Iris pigment epithelial cell (primary cell): ENCODE results near the gene NSG2.

Experiments
- DNase-seq: peaks from one replicate; pipeline ENCODE4 v3.0.0-alpha.2; 2011; ENCODE audit warnings: low read depth

NSG2 gene

DNA sequence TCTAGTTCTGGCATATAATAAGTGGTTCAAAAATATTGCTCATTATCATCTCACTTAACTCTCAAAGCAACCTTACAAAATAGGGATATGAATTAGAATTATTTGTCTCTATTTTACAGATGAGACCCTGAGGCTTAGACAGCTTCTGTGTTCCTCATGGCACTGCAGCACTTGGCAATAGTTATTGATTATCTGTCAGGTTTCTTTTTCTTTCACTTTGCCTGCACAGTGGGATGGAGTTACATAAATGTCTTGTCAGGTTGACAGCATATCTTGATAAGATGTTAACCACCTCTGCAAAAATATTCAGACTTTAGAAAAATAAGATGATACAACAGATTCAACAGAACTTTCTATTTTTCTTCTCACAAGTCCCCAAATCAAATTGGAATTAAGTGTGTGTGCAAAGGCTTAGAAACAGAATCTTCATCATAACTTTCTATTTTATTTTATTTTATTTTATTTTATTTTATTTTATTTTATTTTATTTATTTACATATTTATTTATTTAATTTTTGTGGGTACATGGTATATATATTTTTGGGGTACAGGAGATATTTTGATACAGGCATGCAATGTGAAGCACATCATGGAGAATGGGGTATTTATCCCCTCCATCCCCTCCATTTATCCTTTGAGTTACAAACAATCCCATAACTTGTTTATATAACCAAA lies 17.7 kb downstream of the NSG2 start:
- no peak for DNase-seq

DNA sequence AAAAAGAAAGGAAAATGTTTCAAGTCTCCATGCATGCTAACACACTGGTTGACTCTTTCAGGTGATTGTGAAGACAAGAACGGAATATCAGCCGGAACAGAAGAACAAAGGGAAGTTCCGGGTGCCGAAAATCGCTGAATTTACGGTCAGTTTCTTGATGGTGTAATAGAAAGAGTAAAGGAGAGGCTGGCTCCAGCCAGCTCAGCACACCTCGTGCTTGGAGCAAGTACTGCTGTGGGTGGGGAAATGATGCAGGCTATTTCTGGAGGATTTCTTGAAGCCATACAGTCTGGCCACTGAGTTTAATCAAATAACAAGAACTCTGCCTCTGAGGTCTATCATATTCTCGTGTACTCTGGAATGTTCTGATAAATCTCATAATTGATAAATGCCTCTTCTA lies 18.7 kb downstream of the NSG2 start:
- no peak for DNase-seq

DNA sequence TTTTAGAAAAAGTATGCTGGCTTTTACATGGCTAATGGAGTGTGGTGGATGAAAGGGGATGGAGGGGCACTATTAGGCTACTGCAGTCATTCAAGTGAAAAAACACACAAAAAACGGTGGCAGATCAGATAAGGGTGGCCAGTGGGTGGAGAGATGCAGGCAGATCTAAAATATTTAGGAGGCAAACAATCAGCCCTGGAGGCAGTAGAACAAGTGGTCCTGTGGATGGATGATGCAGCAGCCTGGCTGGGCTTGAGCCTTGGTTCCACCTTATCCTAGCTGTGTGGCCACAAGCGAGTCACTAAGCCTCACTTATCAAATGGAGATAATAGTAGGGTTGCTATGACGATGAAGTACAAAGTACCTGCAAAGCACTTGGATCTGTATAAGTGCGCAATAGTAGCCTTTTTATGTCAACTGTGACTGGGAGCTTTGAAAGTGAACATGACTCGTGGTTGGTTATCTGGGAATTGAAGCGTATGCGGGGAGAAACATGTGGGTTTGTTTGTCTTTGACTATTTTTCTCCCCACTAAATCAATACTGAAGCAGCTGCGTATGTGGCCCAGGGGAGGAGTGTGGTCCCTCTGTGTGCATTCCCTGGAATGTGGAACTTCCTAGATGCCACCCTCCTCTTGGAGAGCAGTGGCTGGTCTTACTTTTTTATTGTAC lies 20.2 kb downstream of the NSG2 start:
- DNase-seq = no peak

DNA sequence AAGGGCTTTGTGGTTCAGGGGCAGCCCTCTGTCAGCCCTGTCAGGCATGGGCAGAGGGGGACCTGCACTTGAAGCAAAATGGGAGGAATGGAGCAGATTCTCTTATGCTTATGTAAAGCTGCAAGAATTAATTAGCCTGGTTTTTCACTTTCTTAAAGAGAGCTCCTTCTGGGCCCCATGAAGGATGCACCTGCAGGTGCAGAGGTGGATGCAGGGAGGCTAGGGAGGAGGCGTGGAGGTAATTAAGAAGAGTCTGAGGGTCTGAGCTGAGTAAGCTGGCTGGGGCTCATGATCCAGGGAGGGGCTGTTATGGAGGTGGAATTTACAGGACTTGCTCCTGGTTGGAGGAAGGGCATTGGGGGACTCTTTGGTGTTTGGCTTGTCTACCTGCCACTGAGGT lies 22.0 kb downstream of the NSG2 start:
- no peak for DNase-seq

DNA sequence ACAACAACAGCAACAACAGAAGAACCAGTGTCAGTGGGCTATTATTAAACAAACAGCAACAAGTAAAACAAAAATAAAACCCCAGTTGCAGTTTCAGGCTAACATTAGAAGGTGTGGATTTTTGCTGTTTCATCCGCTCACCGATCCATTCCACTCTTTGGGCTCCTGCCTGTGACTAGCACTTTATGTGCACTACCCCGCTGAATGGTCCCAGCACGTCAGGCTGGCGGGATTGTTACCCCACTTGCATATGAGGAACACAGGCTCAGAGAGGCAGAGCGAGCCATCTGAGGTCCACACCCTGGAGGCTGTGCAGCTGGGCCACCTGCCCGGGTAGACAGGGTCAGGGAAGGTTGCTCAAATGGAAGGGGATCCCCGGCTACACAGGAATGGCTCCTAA lies 26.0 kb downstream of the NSG2 start:
- no peak for DNase-seq

DNA sequence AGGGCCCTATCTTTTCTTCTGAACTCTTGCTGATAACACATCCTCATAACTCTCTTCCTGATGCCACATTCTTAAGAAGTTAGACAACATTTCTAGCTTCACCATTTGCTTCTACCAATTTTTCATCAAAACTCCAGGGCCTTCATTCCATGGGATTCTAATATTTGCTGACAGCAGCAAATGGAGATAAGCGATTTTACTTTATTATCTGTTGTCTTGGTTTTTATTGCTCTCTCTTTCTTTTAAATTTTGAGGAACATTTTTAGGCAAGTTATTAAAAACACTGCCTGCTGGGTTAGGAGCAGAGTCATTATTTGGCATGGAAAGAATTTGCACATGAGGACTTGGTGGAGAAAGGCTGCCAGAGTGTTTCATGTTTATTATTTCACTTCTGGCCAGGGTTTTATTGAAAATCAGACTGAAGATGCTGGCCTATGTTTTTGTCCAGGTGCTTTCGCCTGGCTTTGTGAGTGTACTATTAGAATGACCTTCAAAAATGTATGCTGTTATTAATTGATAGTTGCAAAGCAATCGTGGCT lies 27.7 kb downstream of the NSG2 start:
- DNase-seq = no peak

DNA sequence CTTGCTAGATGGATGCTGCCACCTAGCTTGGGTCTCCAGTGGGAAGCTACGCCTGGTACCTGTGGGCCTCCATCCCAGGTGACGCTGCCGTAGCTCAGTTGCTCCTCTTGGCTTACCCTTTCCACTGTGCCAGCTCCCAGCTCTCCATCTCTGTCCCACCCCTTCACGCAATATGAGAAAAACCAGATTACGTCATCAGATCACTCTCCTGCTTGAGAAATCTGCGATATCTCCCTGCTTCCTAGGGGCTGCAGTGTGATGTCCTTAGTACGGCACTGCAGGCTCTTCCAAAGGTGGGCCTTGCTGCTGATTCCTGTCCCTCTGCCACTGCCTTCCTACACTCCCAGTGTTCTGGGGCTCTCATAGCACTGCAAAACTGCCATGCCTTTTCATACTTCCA lies 28.9 kb downstream of the NSG2 start:
- no peak for DNase-seq

DNA sequence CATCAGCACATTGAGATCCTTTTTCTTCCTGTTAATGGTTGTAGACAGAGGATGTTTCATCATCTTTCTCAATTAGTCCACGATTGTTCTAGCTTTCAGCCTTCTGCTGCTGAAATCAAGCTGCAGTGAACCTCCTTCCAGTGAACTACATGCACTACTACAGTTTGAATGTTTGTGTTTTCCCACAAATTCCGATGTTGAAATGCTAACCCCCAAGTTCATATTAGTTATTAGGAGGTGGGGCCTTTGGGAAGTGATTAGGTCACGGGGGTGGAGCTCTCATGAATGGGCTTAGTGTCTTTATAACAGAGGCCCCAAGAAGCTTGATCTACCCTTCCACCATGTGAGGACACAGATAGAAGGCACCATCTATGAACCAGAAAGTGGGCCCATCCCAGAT lies 32.9 kb downstream of the NSG2 start:
- DNase-seq = no peak

DNA sequence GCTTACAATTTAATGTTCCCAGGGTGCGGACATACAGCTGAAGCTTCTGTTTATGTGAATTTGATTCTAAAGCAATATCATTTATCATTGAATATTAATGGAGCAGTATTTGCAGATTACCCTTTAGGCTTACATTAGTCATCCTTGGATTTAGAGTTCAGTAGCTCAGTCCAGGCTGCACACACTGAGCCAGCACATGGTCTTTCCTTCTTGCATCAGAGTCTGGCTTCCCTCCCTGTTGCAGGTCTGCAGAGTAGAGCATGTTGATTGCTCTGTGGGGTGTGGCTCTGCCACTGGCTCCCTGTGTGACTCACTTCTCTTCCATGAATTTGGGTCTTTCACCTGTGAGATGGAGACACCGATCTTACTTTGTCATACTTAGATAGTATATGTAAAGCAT lies 36.8 kb downstream of the NSG2 start:
- no peak for DNase-seq

DNA sequence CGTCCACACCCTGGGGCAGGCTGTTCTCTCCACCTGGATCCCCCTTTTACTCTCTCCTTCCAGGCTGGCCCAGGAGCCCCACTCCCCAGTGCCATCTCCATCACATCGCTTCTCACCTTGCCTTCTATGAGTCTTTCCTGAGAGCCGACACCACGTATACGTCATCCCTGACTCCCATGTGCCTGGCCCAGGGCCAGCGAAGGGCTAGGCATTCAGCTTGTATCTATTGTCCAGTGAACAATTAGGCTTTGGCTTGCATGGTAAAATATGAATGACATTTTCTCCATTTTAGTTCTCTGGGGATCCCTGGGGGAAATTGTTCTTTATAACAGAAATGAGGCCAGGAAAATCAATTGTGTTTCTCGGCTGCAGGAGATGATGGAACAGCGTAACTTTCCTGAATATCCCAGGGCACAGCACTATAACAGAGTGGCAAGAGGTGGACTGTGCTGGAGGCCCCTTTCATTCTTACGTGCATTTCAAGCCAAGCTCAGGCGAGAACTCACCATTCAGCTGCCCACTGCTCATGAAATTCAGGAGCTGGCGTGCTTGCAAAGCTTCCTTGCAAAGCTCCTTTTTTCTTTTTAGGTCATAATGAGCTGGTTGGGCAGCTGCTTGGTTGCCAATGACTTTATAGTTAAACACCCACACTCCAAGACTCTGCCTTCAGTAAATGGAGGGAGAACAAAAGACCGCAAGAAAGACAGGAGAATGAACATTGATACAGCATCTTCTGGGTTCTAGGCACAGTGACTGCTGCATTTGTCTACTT lies 37.7 kb downstream of the NSG2 start:
- DNase-seq = no peak

DNA sequence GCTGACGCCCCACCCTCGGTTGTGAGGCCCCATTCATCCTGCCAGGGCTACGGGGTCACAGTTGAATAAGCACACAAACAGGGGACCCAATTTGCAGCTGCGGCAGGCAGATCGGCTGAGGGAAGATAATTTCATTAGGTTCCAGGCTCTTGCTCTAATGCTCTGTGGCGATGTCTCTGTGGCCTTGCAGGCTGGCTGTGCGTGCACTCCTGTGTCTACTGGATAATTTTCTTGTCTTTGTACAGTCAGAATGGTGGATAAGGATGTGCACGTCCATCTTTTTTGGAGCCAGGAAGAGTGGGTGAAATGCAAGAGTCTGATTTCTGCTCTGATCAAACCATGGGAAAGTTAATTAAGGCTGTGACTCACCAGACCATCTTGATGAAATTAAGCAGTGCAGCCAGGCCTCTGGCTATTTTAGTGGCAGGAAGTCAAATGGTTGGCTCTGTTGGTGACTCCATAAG lies 39.2 kb downstream of the NSG2 start:
- DNase-seq = no peak

DNA sequence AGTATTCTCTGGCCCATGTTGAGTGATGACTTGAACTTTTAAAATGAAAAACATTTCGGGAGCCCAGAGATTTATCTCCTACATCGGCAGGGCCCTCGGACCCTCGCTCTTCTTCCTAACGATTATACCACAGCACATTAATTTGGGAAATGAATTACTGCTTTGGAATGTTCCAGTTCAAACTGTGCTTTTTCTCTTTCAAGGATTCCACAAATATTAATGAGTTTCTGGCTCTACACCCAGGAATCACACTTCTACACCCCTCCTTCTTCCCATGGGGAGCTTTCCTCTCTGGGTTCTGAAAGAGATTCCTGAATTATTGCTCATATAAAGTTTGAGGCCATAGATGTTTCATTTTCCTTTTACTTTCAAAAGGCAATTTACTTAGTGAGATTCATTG lies 41.2 kb downstream of the NSG2 start:
- no peak for DNase-seq

DNA sequence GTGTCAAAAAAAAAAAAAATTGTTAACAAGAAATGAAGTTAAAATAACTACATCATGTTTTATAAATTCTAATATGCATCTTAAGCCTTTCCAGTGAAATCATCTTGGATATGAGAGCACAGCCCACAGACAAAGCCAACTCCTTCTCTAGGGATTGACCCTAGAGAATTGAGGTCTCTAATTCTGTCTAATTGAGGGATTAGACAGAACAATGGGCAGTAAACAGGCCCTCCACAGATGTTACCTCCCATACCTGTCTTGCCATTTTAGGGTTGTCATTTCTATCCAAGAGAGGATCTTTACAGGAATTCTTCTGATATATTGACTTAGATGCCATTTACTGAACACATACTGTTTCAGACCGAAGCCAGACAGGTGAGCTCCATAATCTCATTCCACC lies 42.3 kb downstream of the NSG2 start:
- no peak for DNase-seq

DNA sequence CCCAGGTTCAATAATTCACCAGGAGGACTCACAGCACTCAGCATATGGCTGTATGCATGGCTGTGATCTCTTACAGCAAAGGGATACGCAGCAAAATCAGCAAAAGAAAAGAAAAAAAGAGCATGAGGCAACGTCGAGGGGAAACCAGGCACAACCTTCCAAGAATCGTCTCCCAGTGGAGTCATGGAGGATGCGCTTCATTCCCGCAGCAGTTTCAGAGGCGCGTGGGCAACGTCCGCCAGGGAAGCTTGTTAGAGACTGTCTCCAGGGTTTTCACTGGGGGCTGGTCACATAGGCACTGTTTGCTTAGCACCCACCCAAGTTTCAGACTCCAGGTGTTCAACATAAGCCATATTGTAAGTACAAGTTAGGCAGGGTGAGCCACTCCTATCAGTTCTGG lies 44.6 kb downstream of the NSG2 start:
- DNase-seq = no peak

DNA sequence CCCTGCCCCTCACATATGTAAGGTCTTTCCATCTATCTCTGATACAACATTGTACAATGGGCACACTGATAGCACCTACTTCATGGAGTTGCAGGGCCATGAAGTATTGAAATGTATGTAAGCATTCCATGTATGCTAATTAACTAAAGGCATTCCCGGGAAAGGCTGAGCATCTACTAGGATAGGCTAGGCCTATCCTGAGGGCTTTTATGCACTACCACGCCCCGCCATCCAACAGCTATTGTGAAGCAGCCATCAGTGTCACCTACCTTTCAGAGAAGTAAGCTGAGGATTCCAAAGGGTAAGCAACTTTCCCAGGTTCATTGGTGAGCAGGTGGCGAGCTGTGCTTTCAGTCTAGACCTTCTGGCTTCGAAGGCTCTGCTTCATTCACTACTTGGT lies 47.6 kb downstream of the NSG2 start:
- DNase-seq = no peak

DNA sequence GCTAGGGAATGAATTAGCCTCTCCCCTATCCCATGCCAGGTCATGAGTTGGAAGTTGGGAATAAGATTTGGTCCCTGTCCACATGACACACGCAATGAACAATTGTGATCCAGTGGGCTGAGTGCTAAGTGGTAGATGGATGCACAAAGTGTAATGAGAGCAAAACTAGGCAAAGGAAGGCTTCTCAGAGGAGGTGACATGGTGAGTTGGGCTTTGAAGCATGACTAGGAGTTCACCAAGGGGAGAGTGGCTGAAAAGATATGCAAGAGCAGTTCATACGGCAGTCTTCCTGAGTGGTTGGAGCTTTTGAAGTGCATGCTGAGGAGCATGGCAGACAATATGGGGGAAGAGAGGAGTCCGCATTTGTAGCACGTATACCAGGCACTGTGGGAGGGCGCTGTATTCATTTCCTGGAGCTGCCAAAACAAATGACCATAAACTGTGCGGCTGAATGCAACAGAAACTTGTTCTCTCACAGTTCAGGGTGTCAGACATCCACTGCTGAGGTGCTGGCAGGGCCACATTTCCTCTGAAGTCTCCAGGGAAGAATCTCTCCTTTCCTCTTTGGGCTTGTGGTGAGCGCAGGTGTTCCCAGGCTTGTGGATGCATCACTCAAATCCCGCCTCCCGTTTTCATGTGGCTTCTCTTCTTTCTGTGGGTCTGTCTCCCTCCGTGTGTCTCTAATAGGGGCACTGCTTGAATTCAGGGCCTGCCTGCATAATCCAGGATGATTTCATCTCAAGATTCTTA lies 49.5 kb downstream of the NSG2 start:
- no peak for DNase-seq

DNA sequence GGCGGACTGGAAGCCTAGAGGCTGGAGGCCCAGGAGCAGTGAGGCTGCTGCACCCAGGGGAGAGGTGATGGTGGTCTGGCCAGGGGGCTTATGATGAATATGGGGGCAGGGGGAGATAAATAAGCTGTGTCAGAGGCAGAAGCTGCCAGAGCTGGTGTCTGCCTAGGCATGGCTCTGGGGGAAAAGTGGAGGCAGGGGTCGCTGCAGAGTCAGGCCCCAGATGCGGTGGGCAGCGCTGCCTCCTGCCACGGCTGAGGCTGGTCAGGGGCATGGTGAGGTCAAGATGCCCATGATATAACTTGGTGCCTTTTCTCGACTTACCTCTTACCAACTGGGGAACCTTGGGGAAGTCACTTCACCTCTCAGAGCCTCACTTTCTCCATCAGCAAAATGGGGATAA lies 51.1 kb downstream of the NSG2 start:
- DNase-seq = no peak

DNA sequence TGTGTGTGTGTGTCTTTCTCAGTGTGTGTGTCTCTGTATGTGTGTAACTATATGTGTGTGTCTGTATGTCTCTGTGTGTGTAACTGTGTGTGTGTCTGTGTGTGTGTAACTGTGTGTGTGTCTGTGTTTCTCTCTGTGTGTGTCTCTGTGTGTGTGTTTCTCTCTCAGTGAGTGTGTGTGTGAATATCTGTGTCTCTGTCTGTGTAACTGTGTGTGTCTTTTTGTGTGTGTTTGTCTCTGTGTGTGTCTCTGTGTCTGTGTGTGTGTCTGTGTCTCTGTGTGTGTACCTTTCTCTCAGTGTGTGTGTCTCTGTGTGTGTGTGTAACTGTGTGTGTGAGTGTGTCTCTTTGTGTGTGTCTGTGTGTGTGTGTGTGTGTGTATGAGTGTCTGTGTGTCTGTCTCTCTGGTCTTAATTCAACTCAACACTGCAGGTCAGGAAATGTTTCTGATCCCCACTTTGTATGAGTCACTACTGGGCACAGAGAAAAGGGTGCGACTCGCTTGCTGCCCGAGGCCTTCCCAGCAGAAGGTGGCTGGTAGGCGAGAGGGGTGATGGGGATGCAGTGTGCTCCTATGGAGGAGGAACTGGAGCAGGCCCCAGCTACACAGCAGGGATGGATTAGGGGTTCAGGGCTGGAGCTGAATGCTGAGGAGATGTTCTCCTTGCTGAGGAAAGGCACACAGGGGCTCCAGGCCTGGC lies 52.1 kb downstream of the NSG2 start:
- DNase-seq = no peak

DNA sequence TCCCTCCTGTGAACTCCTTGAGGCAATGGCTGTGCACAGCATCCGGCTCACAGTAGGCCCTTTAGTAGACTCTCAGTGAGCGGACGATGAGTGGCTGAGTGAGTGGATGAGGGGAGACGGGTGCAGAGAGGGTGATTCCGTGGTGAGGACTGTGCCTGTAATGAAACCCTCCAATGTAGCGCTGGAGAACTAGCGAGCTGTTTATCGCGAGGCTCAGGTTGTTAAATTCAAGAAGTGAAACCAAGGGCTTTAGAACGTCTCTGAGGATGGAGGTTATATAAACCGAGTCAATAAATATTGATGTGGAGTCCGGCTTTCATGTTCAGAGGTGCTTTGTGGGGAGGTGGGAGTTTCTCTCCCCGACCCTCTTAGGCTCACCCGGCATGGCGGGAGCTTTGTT lies 53.2 kb downstream of the NSG2 start:
- no peak for DNase-seq

DNA sequence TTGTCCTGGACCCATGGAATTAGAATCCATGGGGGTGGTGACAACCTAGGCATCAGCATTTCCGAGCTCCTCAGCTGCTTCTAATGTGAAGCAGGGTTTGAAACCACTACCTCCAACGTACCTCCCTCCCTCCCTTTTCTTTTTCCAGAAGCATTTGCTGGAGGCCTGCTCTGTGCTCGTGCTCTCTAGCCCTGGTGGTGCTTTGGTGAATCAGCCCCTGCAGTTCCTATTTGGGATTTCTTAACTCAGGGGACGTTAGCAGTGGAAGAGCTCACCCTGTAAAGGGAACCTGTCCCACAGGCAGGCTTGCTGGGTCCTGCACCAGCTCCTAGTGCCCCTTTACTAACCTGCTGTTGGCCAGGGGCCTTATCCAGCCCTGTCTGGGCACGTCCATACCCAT lies 55.0 kb downstream of the NSG2 start:
- no peak for DNase-seq

DNA sequence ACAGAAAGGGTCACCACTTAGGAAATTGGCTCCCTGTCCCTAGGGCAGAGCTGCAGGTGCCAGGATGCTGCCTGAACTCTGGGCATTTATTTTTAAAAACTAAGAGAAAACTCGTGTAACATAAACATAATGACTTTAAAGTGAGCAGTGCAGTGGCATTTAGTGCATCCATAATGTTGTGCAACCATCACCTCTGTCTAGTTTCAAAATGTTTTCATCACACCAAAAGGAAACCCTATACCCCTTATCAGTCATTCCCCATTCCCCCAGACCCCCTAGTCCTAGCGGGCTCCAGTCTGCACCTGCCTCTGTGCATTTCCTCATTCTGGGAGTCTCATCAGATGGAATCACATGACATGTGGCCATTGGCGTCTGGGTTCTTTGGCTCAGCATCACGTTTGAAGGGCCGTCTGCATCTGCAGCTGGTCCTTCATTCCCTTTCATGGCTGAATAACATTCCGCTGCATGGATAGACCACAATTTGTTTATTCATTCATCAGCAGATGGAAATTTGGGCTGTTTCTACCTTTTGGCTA lies 55.8 kb downstream of the NSG2 start:
- no peak for DNase-seq
